K562 (cell line): Measurements from ENCODE around the gene MINK1. TPM values are rescaled to one million over a fixed set of nuclear protein-coding genes. Genes with fewer than 3 reads are reported as not detected.

Source experiments
- ARID2 ChIP-seq: fragments of 450-650 bp; IDR thresholded peaks from 2 replicates; pipeline ENCODE4 v1.6.1; 2017; ENCODE audit warnings: antibody characterized with exemption, mild to moderate bottlenecking
- CBX3 ChIP-seq, 2 experiments: IDR thresholded peaks; 1 replicate in 1 of 2; 2 replicates in 1 of 2; pipeline ENCODE4 v1.6.1; 2012; ENCODE audit warnings: inconsistent platforms in 2 of 2, low read length in 2 of 2, borderline replicate concordance in 1 of 2, control low read depth in 1 of 2
- CEBPB ChIP-seq: fragments of 450-650 bp; IDR thresholded peaks from 2 replicates; pipeline ENCODE4 v1.6.1; 2016; ENCODE audit warnings: missing genetic modification characterization, missing compliant biosample characterization
- CXXC5 ChIP-seq: fragments of 250-450 bp; sonication (Bioruptor Pico); IDR thresholded peaks from 2 replicates; pipeline ENCODE4 v1.8.0; 2022; ENCODE audit warnings: inconsistent platforms, mild to moderate bottlenecking, moderate library complexity
- HMGN3 ChIP-seq: IDR thresholded peaks from 2 replicates; pipeline ENCODE4 v1.6.1; 2011; ENCODE audit warnings: borderline replicate concordance, low read depth, mild to moderate bottlenecking, mixed read lengths, low read length; ENCODE audit not compliant: insufficient read length; ENCODE audit errors: extremely low read depth
- JUND ChIP-seq, 2 experiments: IDR thresholded peaks; 2 replicates in 1 of 2; 3 replicates in 1 of 2; pipeline ENCODE4 v1.6.1; 2011; ENCODE audit warnings: borderline replicate concordance in 2 of 2, low read depth in 2 of 2, low read length in 2 of 2, improper control_type of control experiment in 1 of 2, missing biosample characterization in 1 of 2, missing genetic modification characterization in 1 of 2, missing genetic modification reagents in 1 of 2
- PHB2 ChIP-seq: fragments of 450-650 bp; IDR thresholded peaks from 2 replicates; pipeline ENCODE4 v1.6.1; 2017; ENCODE audit warnings: low read depth
- SMAD4 ChIP-seq: fragments of 250-450 bp; sonication (Bioruptor Pico); conservative IDR thresholded peaks from 2 replicates; pipeline ENCODE4 v1.8.0; 2021; ENCODE audit warnings: inconsistent platforms, mild to moderate bottlenecking, moderate library complexity
- SMARCA5 ChIP-seq: fragments of 450-650 bp; IDR thresholded peaks from 2 replicates; pipeline ENCODE4 v1.6.1; 2016
- THRAP3 ChIP-seq: fragments of 450-650 bp; IDR thresholded peaks from 2 replicates; pipeline ENCODE4 v1.6.1; 2016; ENCODE audit warnings: mild to moderate bottlenecking, inconsistent platforms, borderline replicate concordance
- ZFX ChIP-seq: sonication (generic); formaldehyde crosslinking; IDR thresholded peaks from 2 replicates; pipeline ENCODE4 v1.8.0; 2022; ENCODE audit warnings: mild to moderate bottlenecking, missing genetic modification reagents, moderate library complexity
- polyA plus RNA-seq, 8 experiments: library from polyadenylated mRNA; depleted of rRNA in 4 of 8; stranded (reverse) in 5 of 8; unstranded in 3 of 8; fragments of >200 nt; fragmentation: Nextera tagmentation in 2 of 8; fragmentation: Illumina TruSeq in 1 of 8; extraction: Ambion mirVana in 2 of 8; extraction: Trizol in 1 of 8; gene quantifications; 2 replicates each; pipeline versions ENCODE4 v1.2.1 to v1.2.3, GENCODE V29; 2011 to 2014; ENCODE audit warnings: inconsistent platforms in 1 of 8, missing spikeins in 1 of 8
- total RNA-seq, 7 experiments: library from RNA; depleted of rRNA in 6 of 7; stranded (reverse); fragments of >200 nt in 6 of 7; fragmentation: Illumina TruSeq in 2 of 7; extraction: Trizol in 2 of 7; gene quantifications; 2 replicates each; pipeline versions ENCODE4 v1.2.1 to v1.2.3, GENCODE V29; 2011 to 2021; ENCODE audit warnings: low replicate concordance in 1 of 7
- TF ChIP-seq, protein P1 (sequence below): sonication (generic); formaldehyde crosslinking; IDR thresholded peaks from 2 replicates; pipeline ENCODE4 v1.8.1; 2023; ENCODE audit warnings: mild to moderate bottlenecking, missing genetic modification reagents
- TF ChIP-seq, protein P2 (sequence below), 2 experiments: fragments of 450-650 bp in 1 of 2; sonication (generic) in 1 of 2; formaldehyde crosslinking in 1 of 2; IDR thresholded peaks; 2 replicates each; pipeline versions ENCODE4 v1.7.1 to v1.9.0; 2016 to 2022; ENCODE audit warnings: inconsistent platforms in 1 of 2, mild to moderate bottlenecking in 1 of 2, missing genetic modification reagents in 1 of 2

MINK1 gene
- total and polyA plus RNA-seq, 9 of the 15 experiments (the other 6 are each of a cell fraction or from before 2014, with no cell fraction given), result 0.11 to 54.2 (median 14.9) TPM

DNA sequence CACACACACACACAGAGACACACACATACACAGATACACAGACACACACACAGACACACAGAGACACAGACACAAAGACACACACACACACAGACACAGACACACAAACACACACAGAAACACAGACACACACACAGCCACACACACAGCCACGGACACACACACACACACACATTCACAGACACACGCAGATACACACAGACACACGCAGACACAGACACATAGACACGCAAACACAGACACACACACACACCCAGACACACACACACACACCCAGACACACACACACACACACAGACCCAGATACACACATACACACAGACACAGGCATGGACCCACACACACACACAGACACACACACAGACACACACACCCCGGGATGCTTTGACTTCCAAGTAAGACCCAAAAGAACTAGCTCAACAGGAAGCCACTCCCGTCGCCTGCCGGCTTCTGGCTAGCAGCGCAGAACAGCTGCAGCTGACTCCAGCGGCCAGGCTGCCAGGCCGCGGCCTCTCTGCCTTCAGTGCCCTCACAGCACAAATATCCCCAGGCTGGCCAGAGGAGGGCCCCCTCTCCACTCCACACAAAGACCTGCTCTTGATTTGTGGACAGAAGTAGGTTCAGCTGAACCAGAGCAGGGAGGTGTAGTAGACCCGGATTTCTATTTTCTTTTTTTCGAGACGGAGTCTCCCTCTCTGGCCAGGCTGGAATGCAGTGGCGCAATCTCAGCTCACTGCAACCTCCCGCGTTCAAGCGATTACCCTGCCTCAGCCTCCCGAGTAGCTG lies 75.8 kb downstream of the MINK1 start (continued):
- TF ChIP-seq HMGN3 (peak; percentile 55), CXXC5 (CRISPR knock-in tag) (peak; percentile 21; the same call in 1 of the 2 replicates), SMAD4 (CRISPR knock-in tag) (0 out of 2 replicates have a peak, but pooled peaks have one; percentile 41), JUND (IDR thresholded peaks at IDR 0.05; ENCODE audit: borderline replicate concordance, low read depth, low read length) (peak; percentile 20; the same call in 1 of the 2 replicates), JUND (tag; IDR thresholded peaks at IDR 0.05; ENCODE audit: borderline replicate concordance, low read depth, low read length) (no peak), ARID2 (0 out of 2 replicates have a peak, but pooled peaks have one; percentile 15), THRAP3 (0 out of 2 replicates have a peak, but pooled peaks have one; percentile 49), ZFX (CRISPR knock-in tag) (peak; percentile 62), CEBPB (tag) (peak; percentile 16; the same call in 1 of the 2 replicates), SMARCA5 (peak; percentile 82; the same call in 1 of the 2 replicates), PHB2 (peak; percentile 69), CBX3 (IDR thresholded peaks at IDR 0.05; ENCODE audit: borderline replicate concordance in 1 of 2, low read length in 2 of 2) (0 out of 3 replicates have a peak, but pooled peaks of 1 of the 2 experiments have one; percentile 14)
- TF ChIP-seq, protein P1, sequence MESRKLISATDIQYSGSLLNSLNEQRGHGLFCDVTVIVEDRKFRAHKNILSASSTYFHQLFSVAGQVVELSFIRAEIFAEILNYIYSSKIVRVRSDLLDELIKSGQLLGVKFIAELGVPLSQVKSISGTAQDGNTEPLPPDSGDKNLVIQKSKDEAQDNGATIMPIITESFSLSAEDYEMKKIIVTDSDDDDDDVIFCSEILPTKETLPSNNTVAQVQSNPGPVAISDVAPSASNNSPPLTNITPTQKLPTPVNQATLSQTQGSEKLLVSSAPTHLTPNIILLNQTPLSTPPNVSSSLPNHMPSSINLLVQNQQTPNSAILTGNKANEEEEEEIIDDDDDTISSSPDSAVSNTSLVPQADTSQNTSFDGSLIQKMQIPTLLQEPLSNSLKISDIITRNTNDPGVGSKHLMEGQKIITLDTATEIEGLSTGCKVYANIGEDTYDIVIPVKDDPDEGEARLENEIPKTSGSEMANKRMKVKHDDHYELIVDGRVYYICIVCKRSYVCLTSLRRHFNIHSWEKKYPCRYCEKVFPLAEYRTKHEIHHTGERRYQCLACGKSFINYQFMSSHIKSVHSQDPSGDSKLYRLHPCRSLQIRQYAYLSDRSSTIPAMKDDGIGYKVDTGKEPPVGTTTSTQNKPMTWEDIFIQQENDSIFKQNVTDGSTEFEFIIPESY (CRISPR knock-in tag), result peak; percentile 68
- TF ChIP-seq, protein P2, sequence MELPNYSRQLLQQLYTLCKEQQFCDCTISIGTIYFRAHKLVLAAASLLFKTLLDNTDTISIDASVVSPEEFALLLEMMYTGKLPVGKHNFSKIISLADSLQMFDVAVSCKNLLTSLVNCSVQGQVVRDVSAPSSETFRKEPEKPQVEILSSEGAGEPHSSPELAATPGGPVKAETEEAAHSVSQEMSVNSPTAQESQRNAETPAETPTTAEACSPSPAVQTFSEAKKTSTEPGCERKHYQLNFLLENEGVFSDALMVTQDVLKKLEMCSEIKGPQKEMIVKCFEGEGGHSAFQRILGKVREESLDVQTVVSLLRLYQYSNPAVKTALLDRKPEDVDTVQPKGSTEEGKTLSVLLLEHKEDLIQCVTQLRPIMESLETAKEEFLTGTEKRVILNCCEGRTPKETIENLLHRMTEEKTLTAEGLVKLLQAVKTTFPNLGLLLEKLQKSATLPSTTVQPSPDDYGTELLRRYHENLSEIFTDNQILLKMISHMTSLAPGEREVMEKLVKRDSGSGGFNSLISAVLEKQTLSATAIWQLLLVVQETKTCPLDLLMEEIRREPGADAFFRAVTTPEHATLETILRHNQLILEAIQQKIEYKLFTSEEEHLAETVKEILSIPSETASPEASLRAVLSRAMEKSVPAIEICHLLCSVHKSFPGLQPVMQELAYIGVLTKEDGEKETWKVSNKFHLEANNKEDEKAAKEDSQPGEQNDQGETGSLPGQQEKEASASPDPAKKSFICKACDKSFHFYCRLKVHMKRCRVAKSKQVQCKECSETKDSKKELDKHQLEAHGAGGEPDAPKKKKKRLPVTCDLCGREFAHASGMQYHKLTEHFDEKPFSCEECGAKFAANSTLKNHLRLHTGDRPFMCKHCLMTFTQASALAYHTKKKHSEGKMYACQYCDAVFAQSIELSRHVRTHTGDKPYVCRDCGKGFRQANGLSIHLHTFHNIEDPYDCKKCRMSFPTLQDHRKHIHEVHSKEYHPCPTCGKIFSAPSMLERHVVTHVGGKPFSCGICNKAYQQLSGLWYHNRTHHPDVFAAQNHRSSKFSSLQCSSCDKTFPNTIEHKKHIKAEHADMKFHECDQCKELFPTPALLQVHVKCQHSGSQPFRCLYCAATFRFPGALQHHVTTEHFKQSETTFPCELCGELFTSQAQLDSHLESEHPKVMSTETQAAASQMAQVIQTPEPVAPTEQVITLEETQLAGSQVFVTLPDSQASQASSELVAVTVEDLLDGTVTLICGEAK (IDR thresholded peaks at IDR 0.05), result peak; percentile 54; the same call in 1 of the 2 replicates
- TF ChIP-seq, protein P2 (CRISPR knock-in tag; IDR thresholded peaks at IDR 0.05), result no peak
